Nephron (organoid): Measurements from ENCODE around the gene RIMBP3C.
A peak's percentile ranks its signal among the peaks of the same experiment; 100 is the strongest.
"Not testable (repeated sequence)": the region's sequence is repeated elsewhere in the genome, so short reads cannot be mapped to it uniquely, and the experiment has no call there.

ENCODE experiments used
- H3K27ac Mint-ChIP-seq, 3 experiments: 2 replicates each; pipeline ENCODE4 v1.8.0; 2020; ENCODE audit warnings: mixed read lengths in 3 of 3, mild to moderate bottlenecking in 2 of 3, moderate library complexity in 1 of 3
- H3K27me3 Mint-ChIP-seq: 2 replicates; pipeline ENCODE4 v1.8.0; 2021; ENCODE audit warnings: low read depth, mild to moderate bottlenecking, moderate library complexity, mixed read lengths
- H3K36me3 Mint-ChIP-seq: 2 replicates; pipeline ENCODE4 v1.8.0; 2020; ENCODE audit warnings: low read depth, mixed read lengths
- H3K4me1 Mint-ChIP-seq: 2 replicates; pipeline ENCODE4 v1.8.0; 2020; ENCODE audit warnings: mixed read lengths
- H3K4me3 Mint-ChIP-seq, 3 experiments: 2 replicates each; pipeline ENCODE4 v1.8.0; 2020; ENCODE audit warnings: mild to moderate bottlenecking in 3 of 3, mixed read lengths in 3 of 3, moderate library complexity in 2 of 3
- H3K9me3 Mint-ChIP-seq: 2 replicates; pipeline ENCODE4 v1.8.0; 2020; ENCODE audit warnings: mixed read lengths
- TF ChIP-seq, protein P1 (sequence below), 3 experiments: fragments of 200-600 bp; sonication (generic); IDR thresholded peaks; one replicate each; pipeline ENCODE4 v1.5.0; 2021; ENCODE audit warnings: antibody characterized with exemption in 3 of 3; ENCODE audit not compliant: unreplicated experiment in 3 of 3

The RIMBP3C gene

GRCh38 chr22:21587803-21588611 is 36.7 kb upstream of the RIMBP3C start:
- peak overlapping the region in 2 of 3 experiments; percentile 27 to 54 for H3K27ac Mint-ChIP-seq
- H3K36me3 Mint-ChIP-seq = peaks cover 19% of the 10 kb centered on the region
- H3K4me1 Mint-ChIP-seq = peaks cover 33% of the 10 kb centered on the region
- H3K4me3 Mint-ChIP-seq = no peak overlapping the region
- H3K27me3 Mint-ChIP-seq = no peaks in the 10 kb centered on the region
- TF ChIP-seq, protein P1, sequence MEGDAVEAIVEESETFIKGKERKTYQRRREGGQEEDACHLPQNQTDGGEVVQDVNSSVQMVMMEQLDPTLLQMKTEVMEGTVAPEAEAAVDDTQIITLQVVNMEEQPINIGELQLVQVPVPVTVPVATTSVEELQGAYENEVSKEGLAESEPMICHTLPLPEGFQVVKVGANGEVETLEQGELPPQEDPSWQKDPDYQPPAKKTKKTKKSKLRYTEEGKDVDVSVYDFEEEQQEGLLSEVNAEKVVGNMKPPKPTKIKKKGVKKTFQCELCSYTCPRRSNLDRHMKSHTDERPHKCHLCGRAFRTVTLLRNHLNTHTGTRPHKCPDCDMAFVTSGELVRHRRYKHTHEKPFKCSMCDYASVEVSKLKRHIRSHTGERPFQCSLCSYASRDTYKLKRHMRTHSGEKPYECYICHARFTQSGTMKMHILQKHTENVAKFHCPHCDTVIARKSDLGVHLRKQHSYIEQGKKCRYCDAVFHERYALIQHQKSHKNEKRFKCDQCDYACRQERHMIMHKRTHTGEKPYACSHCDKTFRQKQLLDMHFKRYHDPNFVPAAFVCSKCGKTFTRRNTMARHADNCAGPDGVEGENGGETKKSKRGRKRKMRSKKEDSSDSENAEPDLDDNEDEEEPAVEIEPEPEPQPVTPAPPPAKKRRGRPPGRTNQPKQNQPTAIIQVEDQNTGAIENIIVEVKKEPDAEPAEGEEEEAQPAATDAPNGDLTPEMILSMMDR (IDR thresholded peaks at IDR 0.05; ENCODE audit: unreplicated experiment in 3 of 3) = no peak
- H3K9me3 Mint-ChIP-seq = no peaks in the 10 kb centered on the region

- no peak overlapping the region for H3K4me3 Mint-ChIP-seq
- no peak overlapping the region for H3K27ac Mint-ChIP-seq
- peaks cover 18% of the 10 kb centered on the region for H3K36me3 Mint-ChIP-seq
- H3K27me3 Mint-ChIP-seq = no peaks in the 10 kb centered on the region
- no peaks in the 10 kb centered on the region for H3K9me3 Mint-ChIP-seq
- H3K4me1 Mint-ChIP-seq = peaks cover 30% of the 10 kb centered on the region
- TF ChIP-seq, protein P1 (IDR thresholded peaks at IDR 0.05; ENCODE audit: unreplicated experiment in 3 of 3) = no peak
These were observed 34.1 kb upstream of the RIMBP3C start for GRCh38 chr22:21585389-21585788.

DNA sequence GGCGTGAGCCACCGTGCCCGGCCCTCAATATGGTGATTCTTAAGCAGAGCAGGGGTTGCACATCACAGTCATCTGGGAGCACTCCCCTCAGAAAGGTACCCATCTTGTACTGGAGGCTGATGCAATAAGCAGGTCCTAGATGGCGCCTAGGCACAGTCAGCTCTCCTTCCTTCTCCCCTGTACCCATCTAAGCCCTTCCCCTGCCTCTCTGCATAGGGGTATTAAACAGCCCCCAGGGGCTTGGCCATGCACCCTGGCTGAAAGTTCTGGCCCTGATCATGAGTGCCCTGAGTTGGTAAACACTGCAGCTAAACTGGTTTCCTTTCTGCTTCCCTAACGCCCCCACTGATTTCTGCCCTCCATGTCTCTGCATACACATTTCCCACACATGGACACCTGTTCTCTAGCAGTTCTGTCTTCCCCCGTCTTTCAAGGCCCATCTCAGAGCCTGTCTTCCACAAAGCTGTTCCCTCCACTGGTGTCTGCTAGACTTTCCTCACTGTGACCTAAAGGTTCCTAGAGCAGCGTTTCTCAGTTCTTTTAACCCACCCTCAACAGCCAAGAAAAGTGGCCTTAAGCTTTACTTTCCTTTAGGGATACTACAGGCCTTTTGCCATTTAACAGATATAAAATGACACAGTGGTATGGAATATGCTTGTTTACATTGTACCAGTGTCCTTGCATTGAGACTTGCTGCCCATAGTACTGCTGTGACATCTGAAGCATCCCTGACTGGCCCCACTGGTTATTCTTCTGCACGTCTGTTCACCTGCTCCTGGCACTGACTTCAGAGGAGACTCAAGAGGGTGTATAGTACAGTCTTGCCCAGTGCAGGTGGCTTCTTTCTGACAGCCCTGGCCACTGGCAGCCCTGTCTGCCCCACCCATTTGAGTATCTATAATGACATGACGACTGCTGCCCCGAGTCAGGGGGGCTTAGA is 31.8 kb upstream of the RIMBP3C start:
- Mint-ChIP-seq H3K4me3 (no peak overlapping the region), H3K4me1 (peaks cover 28% of the 10 kb centered on the region), H3K27me3 (no peaks in the 10 kb centered on the region), H3K9me3 (no peaks in the 10 kb centered on the region), H3K36me3 (peaks cover 18% of the 10 kb centered on the region), H3K27ac (peak overlapping the region in 2 of 3 experiments; percentile 9 to 37)
- TF ChIP-seq, protein P1 (IDR thresholded peaks at IDR 0.05; ENCODE audit: unreplicated experiment in 3 of 3) = no peak

GRCh38 chr22:21581009-21581713 is 29.9 kb upstream of the RIMBP3C start:
- not testable (repeated sequence) for H3K27ac Mint-ChIP-seq, H3K36me3 Mint-ChIP-seq, H3K9me3 Mint-ChIP-seq, H3K4me3 Mint-ChIP-seq, H3K27me3 Mint-ChIP-seq
- H3K4me1 Mint-ChIP-seq = peaks cover 27% of the 10 kb centered on the region

DNA sequence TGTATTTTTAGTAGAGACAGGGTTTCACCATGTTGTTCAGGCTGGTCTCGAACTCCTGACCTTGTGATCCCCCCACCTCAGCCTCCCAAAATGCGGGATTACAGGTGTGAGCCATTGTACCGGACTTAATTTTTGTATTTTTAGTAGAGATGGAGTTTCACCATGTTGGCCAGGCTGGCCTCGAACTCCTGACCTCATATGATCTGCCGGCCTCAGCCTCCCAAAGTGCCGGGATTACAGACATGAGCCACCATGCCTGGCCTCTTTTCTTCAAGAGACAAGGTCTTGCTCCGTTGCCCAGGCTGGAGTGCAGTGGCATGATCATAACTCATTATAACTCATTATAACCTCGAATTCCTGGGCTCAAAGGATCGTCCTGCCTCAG is 29.4 kb upstream of the RIMBP3C start:
- H3K9me3 Mint-ChIP-seq, H3K27ac Mint-ChIP-seq: not testable (repeated sequence)

GRCh38 chr22:21579474-21579851 is 28.2 kb upstream of the RIMBP3C start:
- Mint-ChIP-seq H3K4me1 (peaks cover 21% of the 10 kb centered on the region), H3K27ac (no peak overlapping the region), H3K9me3 (no peaks in the 10 kb centered on the region), H3K27me3 (no peaks in the 10 kb centered on the region), H3K4me3 (no peak overlapping the region), H3K36me3 (peaks cover 4% of the 10 kb centered on the region)
- TF ChIP-seq, protein P1 (IDR thresholded peaks at IDR 0.05; ENCODE audit: unreplicated experiment in 3 of 3) = no peak

More for the DNA sequence above, 29.4 kb upstream of the RIMBP3C start:
- not testable (repeated sequence) for H3K36me3 Mint-ChIP-seq, H3K27me3 Mint-ChIP-seq, H3K4me3 Mint-ChIP-seq
- H3K4me1 Mint-ChIP-seq = peaks cover 25% of the 10 kb centered on the region
